ENCODE results near the gene FAM241A.

- TF ChIP-seq SNAPC2 (CRISPR knock-in tag; IDR thresholded peaks at IDR 0.05) (no peak), HMGXB4 (CRISPR knock-in tag; IDR thresholded peaks at IDR 0.05; ENCODE audit: borderline replicate concordance in 1 of 2, low read depth in 1 of 2) (no peak), CTCF (CRISPR knock-in tag; IDR thresholded peaks at IDR 0.05) (no peak), ZNF615 (CRISPR knock-in tag; IDR thresholded peaks at IDR 0.05; ENCODE audit: borderline replicate concordance) (no peak), ZNF10 (CRISPR knock-in tag; IDR thresholded peaks at IDR 0.05; ENCODE audit: borderline replicate concordance, low read depth) (no peak)
Observed at GRCh38 chr4:112167794-112168193, 22.5 kb downstream of the FAM241A start.

Measured in HepG2 (cell line).